Epithelial cell of esophagus (primary cell): ENCODE results near the gene GPR32.
"Not testable (repeated sequence)": the region's sequence is repeated elsewhere in the genome, so short reads cannot be mapped to it uniquely, and the experiment has no call there.

Experiments
- DNase-seq: peaks from one replicate; pipeline ENCODE4 v3.0.0; 2010; ENCODE audit warnings: low read depth
- H3K4me3 ChIP-seq: 2 replicates; pipeline ENCODE4 v1.5.1; 2011; ENCODE audit warnings: mild to moderate bottlenecking, low read length, control low read depth
- CTCF ChIP-seq: IDR thresholded peaks from 2 replicates; pipeline ENCODE4 v1.5.1; 2011; ENCODE audit warnings: low read depth, mild to moderate bottlenecking, low read length, control low read depth, inconsistent platforms; ENCODE audit not compliant: insufficient read depth; ENCODE audit errors: missing control alignments

GPR32 gene

GRCh38 chr19:50770164-50770563 is at the start of gene GPR32:
Gene GPR32 (plus strand): TSS chr19:50770464. CDS start chr19:50770601, 137 bp downstream.
- not testable (repeated sequence) for DNase-seq, H3K4me3 ChIP-seq

- peak; percentile 34 for DNase-seq
- H3K4me3 ChIP-seq, result no peak overlapping the region
- no peak for TF ChIP-seq CTCF
Observed at GRCh38 chr19:50720921-50721381, 49.3 kb upstream of the GPR32 start.

- no peak for TF ChIP-seq CTCF
- no peak for DNase-seq
- H3K4me3 ChIP-seq, result no peak overlapping the region
Observed at GRCh38 chr19:50721441-50722137, 48.7 kb upstream of the GPR32 start.

GRCh38 chr19:50722201-50723013 is 47.9 kb upstream of the GPR32 start:
- no peak for DNase-seq
- TF ChIP-seq CTCF, result no peak
- H3K4me3 ChIP-seq, result no peak overlapping the region

GRCh38 chr19:50723069-50723468 is 47.2 kb upstream of the GPR32 start, which contains the start of gene CLEC11A:
Gene CLEC11A (plus strand): TSS chr19:50723364. CDS start chr19:50723526, 162 bp downstream.
- no peak for TF ChIP-seq CTCF
- H3K4me3 ChIP-seq, result no peak within 1 kb of the TSS
- DNase-seq, result no peak

GRCh38 chr19:50723735-50724521 is 46.3 kb upstream of the GPR32 start:
- no peak for DNase-seq
- TF ChIP-seq CTCF, result no peak
- no peak overlapping the region for H3K4me3 ChIP-seq
